PC-9 (cell line): ENCODE data around the gene CXCL12. TPM values are rescaled to one million over a fixed set of nuclear protein-coding genes. Genes with fewer than 3 reads are reported as not detected.

ENCODE experiments used
- BruUV-seq: library from RNA; stranded (reverse); fragments of 400-500 nt; replicated peaks from 2 replicates; lab custom pipeline; 2021; lab: Mats Ljungman, UMichigan
- CTCF ChIA-PET: fragments of 300-600 bp; sonication (Branson Sonifier 250); formaldehyde crosslinking; loops from one replicate; lab custom pipeline; 2022; ENCODE audit warnings: antibody characterized with exemption; lab: Charles Lee
- POLR2A ChIA-PET: fragments of 300-600 bp; sonication (Branson Sonifier 250); formaldehyde crosslinking; loops from one replicate; lab custom pipeline; 2022; ENCODE audit warnings: antibody characterized with exemption; ENCODE audit not compliant: unreplicated experiment; lab: Charles Lee
- DNase-seq, 2 experiments: peaks; one replicate each; pipeline versions ENCODE4 v3.0.0 to v3.0.0-alpha.2; 2015 to 2022; ENCODE audit warnings: mixed read lengths in 1 of 2
- H2AFZ ChIP-seq: fragments of 200-600 bp; sonication (generic); 2 replicates; pipeline ENCODE4 v1.8.1; 2017; ENCODE audit warnings: antibody characterized with exemption
- H3F3A ChIP-seq: fragments of 200-600 bp; sonication (generic); 2 replicates; pipeline ENCODE4 v1.8.1; 2017; ENCODE audit warnings: antibody characterized with exemption, mild to moderate bottlenecking, low read depth; ENCODE audit not compliant: insufficient read depth
- H3K27ac ChIP-seq: fragments of 200-600 bp; sonication (generic); 2 replicates; pipeline ENCODE4 v1.6.1; 2016; ENCODE audit warnings: mixed run types
- H3K27me3 ChIP-seq: fragments of 200-600 bp; sonication (generic); 2 replicates; pipeline ENCODE4 v1.6.1; 2016; ENCODE audit warnings: low read depth, mixed run types; ENCODE audit not compliant: insufficient read depth
- H3K36me3 ChIP-seq: fragments of 200-600 bp; sonication (generic); 2 replicates; pipeline ENCODE4 v1.6.1; 2016; ENCODE audit warnings: low read depth, mixed run types
- H3K4me1 ChIP-seq: fragments of 200-600 bp; sonication (generic); replicated peaks from 2 replicates; pipeline ENCODE4 v1.6.1; 2016; ENCODE audit warnings: mixed run types; ENCODE audit not compliant: insufficient read depth
- H3K4me2 ChIP-seq: fragments of 200-600 bp; sonication (generic); 2 replicates; pipeline ENCODE4 v1.6.1; 2017; ENCODE audit warnings: mixed run types
- H3K4me3 ChIP-seq: fragments of 200-600 bp; sonication (generic); 2 replicates; pipeline ENCODE4 v1.6.1; 2016; ENCODE audit warnings: mixed run types
- H3K79me2 ChIP-seq: fragments of 200-600 bp; sonication (generic); 2 replicates; pipeline ENCODE4 v1.6.1; 2017; ENCODE audit warnings: low read depth, mixed run types
- H3K9me2 ChIP-seq: fragments of 200-600 bp; sonication (generic); 2 replicates; pipeline ENCODE4 v1.8.1; 2017; ENCODE audit warnings: mild to moderate bottlenecking; ENCODE audit not compliant: insufficient read depth
- H3K9me3 ChIP-seq: fragments of 200-600 bp; sonication (generic); 2 replicates; pipeline ENCODE4 v1.8.1; 2016; ENCODE audit warnings: low read depth; ENCODE audit not compliant: insufficient read depth
- H4K20me1 ChIP-seq: fragments of 200-600 bp; sonication (generic); 2 replicates; pipeline ENCODE4 v1.8.1; 2017; ENCODE audit not compliant: insufficient read depth
- EZH2 ChIP-seq: fragments of 200-600 bp; sonication (generic); IDR thresholded peaks from 2 replicates; pipeline ENCODE4 v1.8.0; 2017; ENCODE audit warnings: antibody characterized with exemption, low read depth
- intact Hi-C: fragments of 100-400 bp; cut with micrococcal nuclease; formaldehyde crosslinking; loops from one replicate; pipeline ENCODE4 v1.10.0; 2022; ENCODE audit not compliant: unreplicated experiment
- total RNA-seq: library from RNA; stranded (reverse); gene quantifications from 2 replicates; pipeline ENCODE4 v1.2.3, GENCODE V29; 2021
- TF ChIP-seq, protein P1 (sequence below): fragments of 200-600 bp; sonication (generic); conservative IDR thresholded peaks from 2 replicates; pipeline ENCODE4 v1.6.1; 2017; ENCODE audit warnings: mixed run types, antibody characterized with exemption, mild to moderate bottlenecking, moderate library complexity

The CXCL12 gene
- total RNA-seq, 1 experiment from 2014 or later = not detected

DNA sequence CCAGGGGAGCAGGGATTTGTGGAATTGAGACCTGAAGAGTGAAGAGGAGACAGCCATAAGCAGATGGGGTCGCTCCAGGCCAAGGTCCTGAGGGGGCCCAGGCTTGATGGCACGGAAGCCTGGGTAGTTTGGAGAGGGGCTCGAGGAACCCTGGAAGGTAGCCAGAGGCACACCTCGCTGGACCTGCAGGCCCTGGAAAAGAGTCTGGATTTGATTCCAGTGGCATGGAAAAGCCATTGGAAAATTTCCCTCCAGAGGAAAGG lies 31.8 kb downstream of the CXCL12 start:
- H3K9me3 ChIP-seq = no peaks in the 10 kb centered on the region
- H3K27ac ChIP-seq = no peak overlapping the region
- H3K27me3 ChIP-seq = peaks cover 63% of the 10 kb centered on the region
- no peaks in the 10 kb centered on the region for H3K79me2 ChIP-seq
- BruUV-seq = no TSS peak
- ChIA-PET CTCF (no interaction called here), POLR2A (no interaction called here)
- TF ChIP-seq EZH2 = no peak
- TF ChIP-seq, protein P1, sequence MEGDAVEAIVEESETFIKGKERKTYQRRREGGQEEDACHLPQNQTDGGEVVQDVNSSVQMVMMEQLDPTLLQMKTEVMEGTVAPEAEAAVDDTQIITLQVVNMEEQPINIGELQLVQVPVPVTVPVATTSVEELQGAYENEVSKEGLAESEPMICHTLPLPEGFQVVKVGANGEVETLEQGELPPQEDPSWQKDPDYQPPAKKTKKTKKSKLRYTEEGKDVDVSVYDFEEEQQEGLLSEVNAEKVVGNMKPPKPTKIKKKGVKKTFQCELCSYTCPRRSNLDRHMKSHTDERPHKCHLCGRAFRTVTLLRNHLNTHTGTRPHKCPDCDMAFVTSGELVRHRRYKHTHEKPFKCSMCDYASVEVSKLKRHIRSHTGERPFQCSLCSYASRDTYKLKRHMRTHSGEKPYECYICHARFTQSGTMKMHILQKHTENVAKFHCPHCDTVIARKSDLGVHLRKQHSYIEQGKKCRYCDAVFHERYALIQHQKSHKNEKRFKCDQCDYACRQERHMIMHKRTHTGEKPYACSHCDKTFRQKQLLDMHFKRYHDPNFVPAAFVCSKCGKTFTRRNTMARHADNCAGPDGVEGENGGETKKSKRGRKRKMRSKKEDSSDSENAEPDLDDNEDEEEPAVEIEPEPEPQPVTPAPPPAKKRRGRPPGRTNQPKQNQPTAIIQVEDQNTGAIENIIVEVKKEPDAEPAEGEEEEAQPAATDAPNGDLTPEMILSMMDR = no peak
- H3K4me3 ChIP-seq = no peak overlapping the region
- H3K36me3 ChIP-seq = no peaks in the 10 kb centered on the region
- H3K4me2 ChIP-seq = no peak overlapping the region
- no peaks in the 10 kb centered on the region for H3K4me1 ChIP-seq
- no peaks in the 10 kb centered on the region for H3K9me2 ChIP-seq
- DNase-seq = no peak
- no peak overlapping the region for H2AFZ ChIP-seq
- no peaks in the 10 kb centered on the region for H3F3A ChIP-seq
- no peaks in the 10 kb centered on the region; the same call in 1 of the 2 replicates for H4K20me1 ChIP-seq
- intact Hi-C loops = no loop called here

DNA sequence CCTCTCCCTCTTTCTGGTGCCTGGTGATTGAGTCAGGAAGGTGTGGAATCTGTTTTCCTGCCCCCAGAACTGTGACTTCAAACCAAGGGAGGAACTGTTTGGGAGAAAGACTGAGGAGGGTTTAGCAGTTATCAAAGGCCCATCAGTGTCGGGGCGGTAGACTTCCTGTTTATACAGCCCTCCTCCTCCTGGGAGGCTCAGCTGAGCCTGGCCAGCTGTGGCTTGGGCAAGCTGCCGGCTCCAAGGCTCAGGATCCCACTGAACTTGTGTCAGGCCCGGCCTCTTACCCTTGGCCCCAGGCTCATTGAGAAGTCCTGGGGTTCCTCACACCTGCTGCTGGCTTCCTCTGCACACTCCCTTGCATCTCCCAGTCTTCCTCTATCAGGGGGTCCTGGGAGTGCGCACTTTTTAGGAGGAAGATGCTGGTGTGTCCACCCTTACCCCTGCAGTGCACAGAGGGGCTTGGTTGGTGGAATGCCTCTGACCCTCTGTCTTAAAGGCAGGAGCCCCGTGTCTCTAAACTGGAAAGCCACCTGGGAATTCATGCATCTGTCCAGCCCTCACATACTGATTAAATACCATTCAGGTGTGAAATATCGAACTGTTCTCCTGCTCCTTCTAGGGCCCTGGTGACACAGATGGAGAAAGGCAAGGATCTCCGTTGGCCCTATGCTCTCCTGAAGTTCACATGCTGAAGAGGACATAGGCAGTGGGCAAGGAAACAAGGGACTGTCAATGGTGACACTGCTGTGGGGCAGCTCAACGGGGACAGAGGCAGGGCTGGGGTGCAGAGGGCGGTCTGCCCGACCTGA lies 32.4 kb downstream of the CXCL12 start:
- CTCF ChIA-PET = no interaction called here
- no peak overlapping the region for H2AFZ ChIP-seq

DNA sequence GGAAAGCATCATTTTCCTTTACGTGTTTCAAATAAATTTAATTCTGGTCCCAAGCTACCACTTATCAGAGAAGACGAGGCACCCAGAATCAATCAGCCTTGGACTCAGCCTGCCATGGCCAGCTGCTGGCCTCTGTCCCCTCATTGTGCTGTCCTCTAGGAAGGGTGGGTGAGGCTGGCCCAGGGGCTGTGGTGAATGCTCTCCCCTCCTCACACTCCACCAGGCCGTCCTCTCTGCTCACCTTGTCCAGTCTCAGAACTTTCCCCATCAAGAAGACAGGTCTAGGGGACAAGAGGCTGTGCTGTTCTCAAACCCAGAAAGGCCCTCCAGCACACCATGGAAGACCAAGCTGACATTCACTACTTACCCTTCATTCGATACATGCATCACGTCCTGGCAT lies 36.4 kb downstream of the CXCL12 start:
- Histone ChIP-seq H3F3A (no peaks in the 10 kb centered on the region), H3K36me3 (no peaks in the 10 kb centered on the region), H3K9me2 (no peaks in the 10 kb centered on the region), H3K27ac (no peak overlapping the region), H3K79me2 (no peaks in the 10 kb centered on the region), H2AFZ (no peak overlapping the region), H3K9me3 (no peaks in the 10 kb centered on the region), H3K27me3 (peaks cover 50% of the 10 kb centered on the region), H3K4me2 (no peak overlapping the region), H3K4me3 (no peak overlapping the region), H3K4me1 (no peaks in the 10 kb centered on the region), H4K20me1 (no peaks in the 10 kb centered on the region)
- intact Hi-C loops = no loop called here
- ChIA-PET CTCF (no interaction called here), POLR2A (no interaction called here)
- TF ChIP-seq, protein P1 = no peak
- TF ChIP-seq EZH2 = no peak
- no TSS peak for BruUV-seq
- DNase-seq = peak in 1 of 2 experiments; percentile 3

More for the DNA sequence above, 32.4 kb downstream of the CXCL12 start:
- TF ChIP-seq, protein P1 = no peak
- no peak for TF ChIP-seq EZH2
- H4K20me1 ChIP-seq = no peaks in the 10 kb centered on the region; the same call in 1 of the 2 replicates
- H3K36me3 ChIP-seq = no peaks in the 10 kb centered on the region
- no peaks in the 10 kb centered on the region for H3K79me2 ChIP-seq
- no peak for DNase-seq
- H3K9me2 ChIP-seq = no peaks in the 10 kb centered on the region
- no peak overlapping the region for H3K27ac ChIP-seq
- H3F3A ChIP-seq = no peaks in the 10 kb centered on the region
- H3K4me2 ChIP-seq = no peak overlapping the region
- POLR2A ChIA-PET = no interaction called here
- H3K4me1 ChIP-seq = no peaks in the 10 kb centered on the region
- peaks cover 62% of the 10 kb centered on the region for H3K27me3 ChIP-seq
- BruUV-seq = no TSS peak
- intact Hi-C loops = no loop called here
- H3K4me3 ChIP-seq = no peak overlapping the region
- H3K9me3 ChIP-seq = no peaks in the 10 kb centered on the region
